ENCODE data around the gene AK3.

- TF ChIP-seq EZH2phosphoT487 (IDR thresholded peaks at IDR 0.05; ENCODE audit: low read length) = no peak
- TF ChIP-seq, protein P1, sequence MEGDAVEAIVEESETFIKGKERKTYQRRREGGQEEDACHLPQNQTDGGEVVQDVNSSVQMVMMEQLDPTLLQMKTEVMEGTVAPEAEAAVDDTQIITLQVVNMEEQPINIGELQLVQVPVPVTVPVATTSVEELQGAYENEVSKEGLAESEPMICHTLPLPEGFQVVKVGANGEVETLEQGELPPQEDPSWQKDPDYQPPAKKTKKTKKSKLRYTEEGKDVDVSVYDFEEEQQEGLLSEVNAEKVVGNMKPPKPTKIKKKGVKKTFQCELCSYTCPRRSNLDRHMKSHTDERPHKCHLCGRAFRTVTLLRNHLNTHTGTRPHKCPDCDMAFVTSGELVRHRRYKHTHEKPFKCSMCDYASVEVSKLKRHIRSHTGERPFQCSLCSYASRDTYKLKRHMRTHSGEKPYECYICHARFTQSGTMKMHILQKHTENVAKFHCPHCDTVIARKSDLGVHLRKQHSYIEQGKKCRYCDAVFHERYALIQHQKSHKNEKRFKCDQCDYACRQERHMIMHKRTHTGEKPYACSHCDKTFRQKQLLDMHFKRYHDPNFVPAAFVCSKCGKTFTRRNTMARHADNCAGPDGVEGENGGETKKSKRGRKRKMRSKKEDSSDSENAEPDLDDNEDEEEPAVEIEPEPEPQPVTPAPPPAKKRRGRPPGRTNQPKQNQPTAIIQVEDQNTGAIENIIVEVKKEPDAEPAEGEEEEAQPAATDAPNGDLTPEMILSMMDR (IDR thresholded peaks at IDR 0.05; ENCODE audit: low read length) = no peak
- no peak for TF ChIP-seq EZH2 (optimal IDR thresholded peaks at IDR 0.05; ENCODE audit: low read depth, low read length)
Observed at GRCh38 chr9:4714266-4715016, 26.6 kb downstream of the AK3 start.
